ENCODE results near the gene DBP.

DBP gene

DNA sequence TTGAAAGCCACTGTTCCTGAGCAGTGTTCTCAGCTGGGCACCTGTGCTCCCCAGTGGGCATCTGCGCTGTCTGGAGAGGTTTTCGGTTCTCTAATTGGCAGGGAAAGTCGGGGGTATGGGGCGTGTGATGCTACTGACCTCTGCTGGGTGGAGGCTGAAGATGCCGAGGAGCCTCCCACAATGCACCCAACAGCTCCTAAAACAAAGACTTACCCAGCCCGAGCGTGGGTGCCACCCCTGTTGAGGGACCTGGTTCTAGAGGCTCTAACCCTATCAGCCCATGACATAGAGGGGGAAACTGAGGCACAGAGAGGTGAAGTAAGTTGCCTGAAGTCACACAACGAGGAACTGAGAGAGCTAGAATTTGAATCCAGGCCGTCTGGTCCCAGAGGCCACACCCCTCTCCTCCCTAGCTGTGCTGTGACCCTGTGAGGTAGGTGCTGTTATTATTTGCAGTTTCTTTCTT lies 28.3 kb downstream of the DBP start:
- no peak overlapping the region for H3K4me3 ChIP-seq (ENCODE audit: insufficient read depth, low read length, poor library complexity, severe bottlenecking)
- H3K27me3 ChIP-seq (ENCODE audit: low read length): no peaks in the 10 kb centered on the region
- H3F3A ChIP-seq (ENCODE audit: insufficient read depth): no peaks in the 10 kb centered on the region
- H3K9me2 ChIP-seq (replicated peaks; ENCODE audit: insufficient read depth, low read length): no peaks in the 10 kb centered on the region
- no peak overlapping the region for H3K27ac ChIP-seq (ENCODE audit: low read depth, low read length)
- H3K9me3 ChIP-seq (ENCODE audit: insufficient read depth, low read length): no peaks in the 10 kb centered on the region
- H2AFZ ChIP-seq (ENCODE audit: low read depth, low read length, severe bottlenecking): peak overlapping the region; percentile 32
- H4K20me1 ChIP-seq (ENCODE audit: low read depth, low read length): no peaks in the 10 kb centered on the region
- peak overlapping the region; percentile 38 for H3K4me2 ChIP-seq (ENCODE audit: low read depth, low read length, poor library complexity, severe bottlenecking)
- peak overlapping the region; percentile 16; the same call in 1 of the 2 replicates for H3K9ac ChIP-seq (ENCODE audit: low read length)
- TF ChIP-seq, protein P1, sequence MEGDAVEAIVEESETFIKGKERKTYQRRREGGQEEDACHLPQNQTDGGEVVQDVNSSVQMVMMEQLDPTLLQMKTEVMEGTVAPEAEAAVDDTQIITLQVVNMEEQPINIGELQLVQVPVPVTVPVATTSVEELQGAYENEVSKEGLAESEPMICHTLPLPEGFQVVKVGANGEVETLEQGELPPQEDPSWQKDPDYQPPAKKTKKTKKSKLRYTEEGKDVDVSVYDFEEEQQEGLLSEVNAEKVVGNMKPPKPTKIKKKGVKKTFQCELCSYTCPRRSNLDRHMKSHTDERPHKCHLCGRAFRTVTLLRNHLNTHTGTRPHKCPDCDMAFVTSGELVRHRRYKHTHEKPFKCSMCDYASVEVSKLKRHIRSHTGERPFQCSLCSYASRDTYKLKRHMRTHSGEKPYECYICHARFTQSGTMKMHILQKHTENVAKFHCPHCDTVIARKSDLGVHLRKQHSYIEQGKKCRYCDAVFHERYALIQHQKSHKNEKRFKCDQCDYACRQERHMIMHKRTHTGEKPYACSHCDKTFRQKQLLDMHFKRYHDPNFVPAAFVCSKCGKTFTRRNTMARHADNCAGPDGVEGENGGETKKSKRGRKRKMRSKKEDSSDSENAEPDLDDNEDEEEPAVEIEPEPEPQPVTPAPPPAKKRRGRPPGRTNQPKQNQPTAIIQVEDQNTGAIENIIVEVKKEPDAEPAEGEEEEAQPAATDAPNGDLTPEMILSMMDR (IDR thresholded peaks at IDR 0.05; ENCODE audit: insufficient read depth, low read length, poor library complexity, severe bottlenecking): peak; percentile 85
- no peak for TF ChIP-seq EZH2phosphoT487 (conservative IDR thresholded peaks at IDR 0.05; ENCODE audit: low read length)
- H3K36me3 ChIP-seq (ENCODE audit: low read length): no peaks in the 10 kb centered on the region
- H3K79me2 ChIP-seq (ENCODE audit: insufficient read depth, low read length): no peaks in the 10 kb centered on the region

DNA sequence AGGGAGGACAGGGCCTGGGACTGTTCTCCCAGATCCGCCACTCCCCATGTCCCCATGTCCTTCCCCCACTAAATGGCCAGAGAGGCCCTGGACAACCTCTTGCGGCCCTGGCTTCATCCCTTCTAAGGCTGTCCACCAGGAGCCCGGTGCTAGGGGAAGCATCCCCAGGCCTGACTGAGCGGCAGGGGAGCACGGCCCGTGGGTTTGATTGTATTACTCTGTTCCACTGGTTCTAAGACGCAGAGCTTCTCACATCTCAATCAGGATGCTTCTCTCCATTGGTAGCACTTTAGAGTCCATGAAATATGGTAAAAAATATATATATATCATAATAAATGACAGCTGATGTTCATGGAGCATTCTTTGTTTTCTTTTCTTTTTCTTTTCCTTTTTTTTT lies 29.8 kb downstream of the DBP start:
- Histone ChIP-seq H3K27ac (ENCODE audit: low read depth, low read length) (no peak overlapping the region), H3K9me2 (replicated peaks; ENCODE audit: insufficient read depth, low read length) (no peaks in the 10 kb centered on the region), H3K9ac (ENCODE audit: low read length) (no peak overlapping the region), H3K36me3 (ENCODE audit: low read length) (no peaks in the 10 kb centered on the region), H3K27me3 (ENCODE audit: low read length) (no peaks in the 10 kb centered on the region), H4K20me1 (ENCODE audit: low read depth, low read length) (no peaks in the 10 kb centered on the region), H3K4me2 (ENCODE audit: low read depth, low read length, poor library complexity, severe bottlenecking) (no peak overlapping the region), H3K9me3 (ENCODE audit: insufficient read depth, low read length) (no peaks in the 10 kb centered on the region), H3K4me3 (ENCODE audit: insufficient read depth, low read length, poor library complexity, severe bottlenecking) (no peak overlapping the region), H3K79me2 (ENCODE audit: insufficient read depth, low read length) (no peaks in the 10 kb centered on the region), H2AFZ (ENCODE audit: low read depth, low read length, severe bottlenecking) (no peak overlapping the region), H3F3A (ENCODE audit: insufficient read depth) (no peaks in the 10 kb centered on the region)
- TF ChIP-seq, protein P1 (IDR thresholded peaks at IDR 0.05; ENCODE audit: insufficient read depth, low read length, poor library complexity, severe bottlenecking): no peak
- no peak for TF ChIP-seq EZH2phosphoT487 (conservative IDR thresholded peaks at IDR 0.05; ENCODE audit: low read length)

DNA sequence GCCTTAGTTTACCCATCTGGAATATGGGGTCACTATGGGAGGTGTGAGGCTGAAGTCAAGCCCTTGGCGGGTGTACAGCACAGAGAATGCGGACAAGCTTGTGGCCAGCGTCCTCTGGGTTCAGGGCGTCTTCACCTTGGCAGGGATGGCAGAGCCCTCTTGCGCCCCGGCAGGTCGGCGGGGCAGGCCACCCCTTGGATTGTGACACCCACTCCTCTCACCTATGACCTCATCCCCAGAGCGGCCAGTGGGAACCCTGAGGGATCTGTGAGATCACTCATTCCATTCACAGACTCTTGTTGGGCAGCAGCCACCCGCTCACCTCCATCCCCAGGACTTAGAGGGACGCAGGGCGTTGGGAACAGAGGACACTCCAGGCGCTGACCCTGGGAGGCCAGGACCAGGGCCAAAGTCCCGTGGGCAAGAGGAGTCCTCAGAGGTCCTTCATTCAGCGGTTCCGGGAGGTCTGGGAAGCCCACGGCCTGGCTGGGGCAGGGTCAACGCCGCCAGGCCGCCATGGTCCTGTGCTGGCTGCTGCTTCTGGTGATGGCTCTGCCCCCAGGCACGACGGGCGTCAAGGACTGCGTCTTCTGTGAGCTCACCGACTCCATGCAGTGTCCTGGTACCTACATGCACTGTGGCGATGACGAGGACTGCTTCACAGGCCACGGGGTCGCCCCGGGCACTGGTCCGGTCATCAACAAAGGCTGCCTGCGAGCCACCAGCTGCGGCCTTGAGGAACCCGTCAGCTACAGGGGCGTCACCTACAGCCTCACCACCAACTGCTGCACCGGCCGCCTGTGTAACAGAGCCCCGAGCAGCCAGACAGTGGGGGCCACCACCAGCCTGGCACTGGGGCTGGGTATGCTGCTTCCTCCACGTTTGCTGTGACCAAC lies 30.5 kb downstream of the DBP start, which contains the start of gene SPACA4:
SPACA4 (plus strand) TSS at position 280 of the 896 bp plus-strand sequence; CDS start at position 517, 237 bp downstream.
- Histone ChIP-seq H3F3A (ENCODE audit: insufficient read depth) (no peaks in the 10 kb centered on the region), H3K36me3 (ENCODE audit: low read length) (no peaks in the 10 kb centered on the region), H4K20me1 (ENCODE audit: low read depth, low read length) (no peaks in the 10 kb centered on the region), H3K79me2 (ENCODE audit: insufficient read depth, low read length) (no peaks in the 10 kb centered on the region), H3K27ac (ENCODE audit: low read depth, low read length) (no peak within 1 kb of the TSS), H3K4me2 (ENCODE audit: low read depth, low read length, poor library complexity, severe bottlenecking) (no peak within 1 kb of the TSS), H3K9me3 (ENCODE audit: insufficient read depth, low read length) (no peaks in the 10 kb centered on the region), H3K27me3 (ENCODE audit: low read length) (no peaks in the 10 kb centered on the region), H3K9ac (ENCODE audit: low read length) (no peak within 1 kb of the TSS), H2AFZ (ENCODE audit: low read depth, low read length, severe bottlenecking) (no peak within 1 kb of the TSS), H3K4me3 (ENCODE audit: insufficient read depth, low read length, poor library complexity, severe bottlenecking) (no peak within 1 kb of the TSS), H3K9me2 (replicated peaks; ENCODE audit: insufficient read depth, low read length) (no peaks in the 10 kb centered on the region)
- no peak for TF ChIP-seq EZH2phosphoT487 (conservative IDR thresholded peaks at IDR 0.05; ENCODE audit: low read length)
- TF ChIP-seq, protein P1 (IDR thresholded peaks at IDR 0.05; ENCODE audit: insufficient read depth, low read length, poor library complexity, severe bottlenecking): no peak
